GM12878 (cell line): ENCODE measurements around the gene ARMS2. TPM values are rescaled to one million over a fixed set of nuclear protein-coding genes. Genes with fewer than 3 reads are reported as not detected.

ENCODE experiments used
- ATAC-seq: fragments of 200-7000 bp; cut with Tn5 transposase; 3 replicates; pipeline ENCODE4 v1.9.1; 2020; ENCODE audit warnings: mild to moderate bottlenecking, moderate library complexity
- BruUV-seq: library from RNA; stranded (reverse); fragments of 400-500 nt; replicated peaks from 2 replicates; lab custom pipeline; 2021; lab: Mats Ljungman, UMichigan
- CTCF ChIA-PET: fragments of 300-600 bp; sonication (Branson Sonifier 250); formaldehyde crosslinking; extraction: SDS; loops from one replicate; lab custom pipeline; 2021; ENCODE audit warnings: inconsistent platforms; lab: Yijun Ruan, JAX
- POLR2A ChIA-PET: fragments of 350-600 bp; formaldehyde crosslinking; extraction: SDS; loops from one replicate; lab custom pipeline; 2021; ENCODE audit warnings: inconsistent platforms; lab: Charles Lee
- RAD21 ChIA-PET: fragments of 300-600 bp; sonication (Branson Sonifier 250); formaldehyde crosslinking; loops from one replicate; lab custom pipeline; 2023; ENCODE audit warnings: antibody characterized with exemption; ENCODE audit not compliant: unreplicated experiment; lab: Charles Lee
- SMC1A ChIA-PET: fragments of 300-600 bp; sonication (Branson Sonifier 250); formaldehyde crosslinking; loops from one replicate; lab custom pipeline; 2023; ENCODE audit not compliant: unreplicated experiment, uncharacterized antibody; lab: Charles Lee
- DNase-seq: peaks from one replicate; pipeline ENCODE4 v3.0.0-alpha.2; 2011; ENCODE audit warnings: low read depth, low spot score
- FAIRE-seq: peaks from 3 replicates; lab custom pipeline; 2011; peaks lifted over from hg19 to GRCh38; lab: Jason Lieb, UNC
- H2AFZ ChIP-seq: 2 replicates; pipeline ENCODE4 v1.6.0; 2011; ENCODE audit warnings: low read depth, low read length, control low read depth; ENCODE audit not compliant: control insufficient read depth
- H3K27ac ChIP-seq: 2 replicates; pipeline ENCODE4 v1.5.1; 2011; ENCODE audit warnings: control low read depth; ENCODE audit not compliant: control insufficient read depth, insufficient read depth
- H3K27me3 ChIP-seq, 2 experiments: replicated peaks in 1 of 2; 2 replicates each; pipeline versions ENCODE4 v1.6.0 to v1.6.1; 2011; ENCODE audit warnings: low read length in 1 of 2; ENCODE audit not compliant: control insufficient read depth in 2 of 2, insufficient read depth in 2 of 2
- H3K36me3 ChIP-seq, 2 experiments: 2 replicates each; pipeline ENCODE4 v1.5.1; 2011; ENCODE audit warnings: low read length in 1 of 2; ENCODE audit not compliant: control insufficient read depth in 2 of 2, insufficient read depth in 2 of 2
- H3K4me1 ChIP-seq: 2 replicates; pipeline ENCODE4 v1.6.1; 2011; ENCODE audit warnings: mild to moderate bottlenecking, low read length, moderate library complexity, mixed read lengths; ENCODE audit not compliant: control insufficient read depth, insufficient read depth
- H3K4me2 ChIP-seq: 2 replicates; pipeline ENCODE4 v1.6.0; 2011; ENCODE audit warnings: control low read depth; ENCODE audit not compliant: control insufficient read depth, insufficient read depth
- H3K4me3 ChIP-seq: fragments of 200-600 bp; sonication (generic); 2 replicates; pipeline ENCODE4 v1.5.1; 2016
- H3K79me2 ChIP-seq: 2 replicates; pipeline ENCODE4 v1.6.0; 2011; ENCODE audit warnings: low read length; ENCODE audit not compliant: control insufficient read depth, insufficient read depth
- H3K9ac ChIP-seq: 2 replicates; pipeline ENCODE4 v1.8.0; 2011; ENCODE audit warnings: low read length, control low read depth, mixed read lengths; ENCODE audit not compliant: control insufficient read depth, insufficient read depth
- H3K9me3 ChIP-seq: replicated peaks from 3 replicates; pipeline ENCODE4 v1.5.1; 2011; ENCODE audit warnings: mild to moderate bottlenecking, low read length; ENCODE audit not compliant: control insufficient read depth, insufficient read depth
- H4K20me1 ChIP-seq: 2 replicates; pipeline ENCODE4 v1.6.0; 2011; ENCODE audit not compliant: control insufficient read depth, insufficient read depth
- CHD2 ChIP-seq: IDR thresholded peaks from 2 replicates; pipeline ENCODE4 v1.6.1; 2011; ENCODE audit warnings: low read depth, low read length, improper control_type of control experiment, borderline replicate concordance
- ETV6 ChIP-seq, 2 experiments: fragments of 450-650 bp in 1 of 2; IDR thresholded peaks in 1 of 2; conservative IDR thresholded peaks in 1 of 2; 2 replicates each; pipeline ENCODE4 v1.6.1; 2014; ENCODE audit warnings: antibody characterized with exemption in 1 of 2, borderline replicate concordance in 1 of 2, low read depth in 1 of 2, mild to moderate bottlenecking in 1 of 2, moderate library complexity in 1 of 2
- MYB ChIP-seq: fragments of 150-350 bp; IDR thresholded peaks from 2 replicates; pipeline ENCODE4 v1.6.1; 2014; ENCODE audit warnings: mild to moderate bottlenecking, low read depth, low read length, borderline replicate concordance
- SIX5 ChIP-seq: IDR thresholded peaks from 2 replicates; pipeline ENCODE4 v1.6.1; 2011; ENCODE audit warnings: mild to moderate bottlenecking, low read depth, low read length, moderate library complexity; ENCODE audit not compliant: severe bottlenecking
- STAT3 ChIP-seq: IDR thresholded peaks from 2 replicates; pipeline ENCODE4 v1.6.1; 2011; ENCODE audit warnings: low read depth, low read length, improper control_type of control experiment
- USF2 ChIP-seq: IDR thresholded peaks from 2 replicates; pipeline ENCODE4 v1.6.1; 2011; ENCODE audit warnings: low read depth, low read length, improper control_type of control experiment, borderline replicate concordance
- ZNF24 ChIP-seq: fragments of 450-650 bp; IDR thresholded peaks from 2 replicates; pipeline ENCODE4 v1.6.1; 2017; ENCODE audit warnings: antibody characterized with exemption, mild to moderate bottlenecking
- WGBS: methylation state at CpG from one replicate; pipeline ENCODE4 v1.1.6; 2016; ENCODE audit warnings: low lambda C conversion rate; ENCODE audit not compliant: insufficient replicate concordance, insufficient coverage; ENCODE audit errors: missing lambda C conversion rate; 5-methylcytosine and 5-hydroxymethylcytosine counted together
- in situ Hi-C: fragments of 300-500 bp; cut with MboI; formaldehyde crosslinking; loops from 9 replicates; pipeline ENCODE4 v1.14.3; 2018; ENCODE audit warnings: mixed read lengths
- intact Hi-C: fragments of 100-400 bp; cut with micrococcal nuclease; formaldehyde crosslinking; loops from one replicate; pipeline ENCODE4 v1.14.2; 2022; ENCODE audit not compliant: unreplicated experiment
- polyA plus RNA-seq, 11 experiments: library from polyadenylated mRNA; depleted of rRNA in 4 of 11; unstranded in 6 of 11; stranded (reverse) in 5 of 11; fragments of >200 nt; fragmentation: Nextera tagmentation in 4 of 11; fragmentation: Illumina TruSeq in 1 of 11; extraction: Ambion mirVana in 4 of 11; extraction: Trizol in 1 of 11; gene quantifications; 1 replicate in 1 of 11; 2 replicates in 10 of 11; pipeline versions ENCODE4 v1.2.1 to v1.2.3, GENCODE V29; 2011 to 2016; ENCODE audit warnings: inconsistent platforms in 2 of 11, missing spikeins in 2 of 11, low read depth in 1 of 11
- total RNA-seq, 4 experiments: library from RNA; depleted of rRNA in 3 of 4; stranded (reverse); fragments of >200 nt in 3 of 4; fragmentation: Illumina TruSeq in 1 of 4; extraction: Trizol in 1 of 4; gene quantifications; 2 replicates each; pipeline versions ENCODE4 v1.2.1 to v1.2.3, GENCODE V29; 2013 to 2021
- TF ChIP-seq, protein P1 (sequence below): IDR thresholded peaks from 2 replicates; pipeline ENCODE4 v1.6.1; 2012; ENCODE audit warnings: low read depth, low read length, improper control_type of control experiment
- TF ChIP-seq, protein P2 (sequence below): fragments of 450-650 bp; conservative IDR thresholded peaks from 2 replicates; pipeline ENCODE4 v1.6.1; 2017; ENCODE audit warnings: mild to moderate bottlenecking, moderate library complexity

ARMS2 gene
- total and polyA plus RNA-seq, 10 of the 15 experiments (the other 5 are each of a cell fraction or from before 2014, with no cell fraction given): not detected

DNA sequence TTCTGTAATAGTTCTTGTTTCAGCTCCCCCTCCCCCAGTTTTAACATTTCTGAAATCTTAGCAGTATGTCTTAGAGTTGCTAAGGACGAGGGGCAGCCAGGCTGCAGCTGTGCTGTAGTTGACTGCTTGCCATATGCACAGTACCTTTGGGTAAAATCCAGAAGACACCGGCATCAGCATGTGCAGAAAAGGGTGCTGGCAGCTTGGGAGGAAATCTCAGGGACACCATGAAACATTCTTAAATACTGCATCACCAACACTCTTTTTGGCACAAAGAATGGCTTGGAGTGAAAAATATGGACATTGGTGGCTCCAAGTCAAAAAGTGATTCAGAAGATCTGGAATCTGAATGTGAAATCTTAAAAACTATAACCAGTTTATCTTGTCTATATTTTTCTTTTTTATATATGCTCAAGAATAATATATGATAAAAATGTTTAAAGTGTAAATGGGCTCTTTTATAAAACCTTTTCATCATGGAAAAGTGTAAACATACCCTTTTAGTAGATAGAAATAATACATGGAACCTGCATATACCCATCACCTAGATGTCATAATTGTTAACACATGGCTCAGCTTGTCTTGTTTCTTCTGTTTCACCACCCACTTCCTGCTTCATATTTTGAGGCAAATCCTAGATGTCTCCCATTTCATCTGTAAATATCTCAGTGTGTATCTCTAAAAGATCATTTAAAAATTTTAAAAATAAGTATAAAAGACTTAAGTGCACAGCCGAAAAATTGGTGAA is 34.4 kb upstream of the ARMS2 start (continued):
- TF ChIP-seq, protein P1, sequence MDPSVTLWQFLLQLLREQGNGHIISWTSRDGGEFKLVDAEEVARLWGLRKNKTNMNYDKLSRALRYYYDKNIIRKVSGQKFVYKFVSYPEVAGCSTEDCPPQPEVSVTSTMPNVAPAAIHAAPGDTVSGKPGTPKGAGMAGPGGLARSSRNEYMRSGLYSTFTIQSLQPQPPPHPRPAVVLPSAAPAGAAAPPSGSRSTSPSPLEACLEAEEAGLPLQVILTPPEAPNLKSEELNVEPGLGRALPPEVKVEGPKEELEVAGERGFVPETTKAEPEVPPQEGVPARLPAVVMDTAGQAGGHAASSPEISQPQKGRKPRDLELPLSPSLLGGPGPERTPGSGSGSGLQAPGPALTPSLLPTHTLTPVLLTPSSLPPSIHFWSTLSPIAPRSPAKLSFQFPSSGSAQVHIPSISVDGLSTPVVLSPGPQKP: no peak
- TF ChIP-seq ETV6 (conservative IDR thresholded peaks at IDR 0.05 in 1 of 2, IDR thresholded peaks at IDR 0.05 in 1 of 2; ENCODE audit: borderline replicate concordance in 1 of 2, low read depth in 1 of 2): no peak
- TF ChIP-seq SIX5: no peak
- no peak for TF ChIP-seq USF2
- TF ChIP-seq MYB: no peak
- TF ChIP-seq STAT3: no peak
- TF ChIP-seq CHD2: no peak

- Histone ChIP-seq H3K4me1 (no peaks in the 10 kb centered on the region), H3K36me3 (no peaks in the 10 kb centered on the region), H3K27me3 (no peaks in the 10 kb centered on the region), H2AFZ (no peak overlapping the region), H3K4me3 (no peak overlapping the region), H3K9ac (no peak overlapping the region), H3K79me2 (no peaks in the 10 kb centered on the region), H3K9me3 (no peaks in the 10 kb centered on the region), H4K20me1 (no peaks in the 10 kb centered on the region), H3K4me2 (no peak overlapping the region), H3K27ac (no peak overlapping the region)
- RAD21 ChIA-PET: no interaction called here
- ATAC-seq (no peak), FAIRE-seq (no peak), DNase-seq (no peak)
- intact Hi-C loops (no loop called here), in situ Hi-C loops (no loop called here)
- SMC1A ChIA-PET: no interaction called here
- BruUV-seq: no TSS peak
- POLR2A ChIA-PET: no interaction called here
- CTCF ChIA-PET: interaction anchor here (2.6 kb wide), 1 partner anchor 14 kb away, joined by 12 read pairs; no protein-coding TSS in a partner anchor
- 63% methylated on average over 3 of the region's 3 CpGs for WGBS
- TF ChIP-seq, protein P1: no peak
- TF ChIP-seq, protein P2, sequence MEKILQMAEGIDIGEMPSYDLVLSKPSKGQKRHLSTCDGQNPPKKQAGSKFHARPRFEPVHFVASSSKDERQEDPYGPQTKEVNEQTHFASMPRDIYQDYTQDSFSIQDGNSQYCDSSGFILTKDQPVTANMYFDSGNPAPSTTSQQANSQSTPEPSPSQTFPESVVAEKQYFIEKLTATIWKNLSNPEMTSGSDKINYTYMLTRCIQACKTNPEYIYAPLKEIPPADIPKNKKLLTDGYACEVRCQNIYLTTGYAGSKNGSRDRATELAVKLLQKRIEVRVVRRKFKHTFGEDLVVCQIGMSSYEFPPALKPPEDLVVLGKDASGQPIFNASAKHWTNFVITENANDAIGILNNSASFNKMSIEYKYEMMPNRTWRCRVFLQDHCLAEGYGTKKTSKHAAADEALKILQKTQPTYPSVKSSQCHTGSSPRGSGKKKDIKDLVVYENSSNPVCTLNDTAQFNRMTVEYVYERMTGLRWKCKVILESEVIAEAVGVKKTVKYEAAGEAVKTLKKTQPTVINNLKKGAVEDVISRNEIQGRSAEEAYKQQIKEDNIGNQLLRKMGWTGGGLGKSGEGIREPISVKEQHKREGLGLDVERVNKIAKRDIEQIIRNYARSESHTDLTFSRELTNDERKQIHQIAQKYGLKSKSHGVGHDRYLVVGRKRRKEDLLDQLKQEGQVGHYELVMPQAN: no peak
- TF ChIP-seq ZNF24 (no peak), STAT3 (no peak), ETV6 (conservative IDR thresholded peaks at IDR 0.05 in 1 of 2, IDR thresholded peaks at IDR 0.05 in 1 of 2; ENCODE audit: borderline replicate concordance in 1 of 2, low read depth in 1 of 2) (no peak)
Observed at GRCh38 chr10:122420624-122421007, 33.8 kb upstream of the ARMS2 start.
